HCT116 (cell line): ENCODE measurements around the gene NEDD4L. TPM values are rescaled to one million over a fixed set of nuclear protein-coding genes. Genes with fewer than 3 reads are reported as not detected.

Experiments
- ATAC-seq: fragments of 200-7000 bp; cut with Tn5 transposase; 2 replicates; pipeline ENCODE4 v1.9.1; 2020; ENCODE audit warnings: mild to moderate bottlenecking, moderate library complexity
- BruUV-seq: library from RNA; stranded (reverse); fragments of 400-500 nt; replicated peaks from 2 replicates; lab custom pipeline; 2021; lab: Mats Ljungman, UMichigan
- CTCF ChIA-PET: fragments of 300-600 bp; sonication (Branson Sonifier 250); formaldehyde crosslinking; loops from one replicate; lab custom pipeline; 2021; ENCODE audit warnings: antibody characterized with exemption; lab: Charles Lee
- POLR2A ChIA-PET: fragments of 300-600, 350-600 bp; sonication (Branson Sonifier 250); formaldehyde crosslinking; loops from one replicate; lab custom pipeline; 2021; ENCODE audit warnings: antibody characterized with exemption; lab: Charles Lee
- RAD21 ChIA-PET, 2 experiments: fragments of 300-600 bp; sonication (Branson Sonifier 250); formaldehyde crosslinking; loops; one replicate each; lab custom pipeline; 2023; ENCODE audit warnings: low total read pairs in 2 of 2; ENCODE audit not compliant: uncharacterized antibody in 2 of 2, unreplicated experiment in 2 of 2, low non-redundant PET in 1 of 2; lab: Charles Lee
- DNase-seq: peaks from one replicate; pipeline ENCODE4 v3.0.0-alpha.2; 2010; ENCODE audit warnings: low read depth, low spot score
- H2AFZ ChIP-seq: fragments of 200-600 bp; shearing (Covaris generic), sonication (generic); 2 replicates; pipeline ENCODE4 v1.6.1; 2017; ENCODE audit warnings: low read depth, mixed run types, mixed read lengths, antibody characterized with exemption, low read length; ENCODE audit not compliant: poor library complexity, severe bottlenecking
- H3K27ac ChIP-seq: 2 replicates; pipeline ENCODE4 v1.5.1; 2012; ENCODE audit warnings: low read depth, low read length
- H3K27me3 ChIP-seq: fragments of 200-600 bp; sonication (generic); 2 replicates; pipeline ENCODE4 v1.6.1; 2016; ENCODE audit warnings: mixed run types, low read length, mixed read lengths; ENCODE audit not compliant: insufficient read depth
- H3K36me3 ChIP-seq, 2 experiments: fragments of 200-500 bp in 1 of 2; fragments of 200-600 bp in 1 of 2; sonication (Bioruptor generic) in 1 of 2; sonication (generic) in 1 of 2; 2 replicates each; pipeline versions ENCODE4 v1.5.1 to v1.6.1; 2014 to 2016; ENCODE audit warnings: low read length in 2 of 2, inconsistent platforms in 1 of 2, mixed read lengths in 1 of 2, mixed run types in 1 of 2; ENCODE audit not compliant: insufficient read depth in 2 of 2, control insufficient read depth in 1 of 2
- H3K4me1 ChIP-seq, 2 experiments: fragments of 200-600 bp in 1 of 2; sonication (generic) in 1 of 2; 2 replicates each; pipeline versions ENCODE4 v1.5.1 to v1.6.1; 2012 to 2017; ENCODE audit warnings: low read length in 2 of 2, inconsistent platforms in 1 of 2, mild to moderate bottlenecking in 1 of 2, mixed read lengths in 1 of 2, mixed run types in 1 of 2, moderate library complexity in 1 of 2; ENCODE audit not compliant: insufficient read depth in 2 of 2, control insufficient read depth in 1 of 2
- H3K4me2 ChIP-seq: fragments of 200-600 bp; sonication (generic); 2 replicates; pipeline ENCODE4 v1.6.1; 2017; ENCODE audit warnings: mixed run types, low read length, mixed read lengths
- H3K4me3 ChIP-seq, 2 experiments: fragments of 200-600 bp in 1 of 2; sonication (generic) in 1 of 2; replicated peaks in 1 of 2; 2 replicates each; pipeline ENCODE4 v1.5.1; 2011 to 2016; ENCODE audit warnings: low read length in 2 of 2, control low read depth in 1 of 2, low read depth in 1 of 2, mild to moderate bottlenecking in 1 of 2, mixed read lengths in 1 of 2, mixed run types in 1 of 2
- H3K79me2 ChIP-seq: fragments of 200-600 bp; sonication (generic); 2 replicates; pipeline ENCODE4 v1.6.1; 2017; ENCODE audit warnings: mild to moderate bottlenecking, mixed run types, low read length, moderate library complexity, mixed read lengths; ENCODE audit not compliant: insufficient read depth
- H3K9ac ChIP-seq: fragments of 200-600 bp; sonication (generic); 2 replicates; pipeline ENCODE4 v1.6.1; 2016; ENCODE audit warnings: low read length, mixed read lengths
- H3K9me2 ChIP-seq: fragments of 200-600 bp; sonication (generic), shearing (Covaris generic); 2 replicates; pipeline ENCODE4 v1.6.1; 2017; ENCODE audit warnings: mixed run types, mild to moderate bottlenecking, moderate library complexity; ENCODE audit not compliant: insufficient read depth
- H3K9me3 ChIP-seq, 2 experiments: fragments of 200-500 bp in 1 of 2; fragments of 200-600 bp in 1 of 2; sonication (Bioruptor generic) in 1 of 2; sonication (generic) in 1 of 2; 2 replicates each; pipeline ENCODE4 v1.6.1; 2014 to 2017; ENCODE audit warnings: low read length in 2 of 2, mixed read lengths in 2 of 2, inconsistent platforms in 1 of 2, low read depth in 1 of 2, mild to moderate bottlenecking in 1 of 2, mixed run types in 1 of 2, moderate library complexity in 1 of 2; ENCODE audit not compliant: control insufficient read depth in 1 of 2, insufficient read depth in 1 of 2
- H4K20me1 ChIP-seq: fragments of 200-600 bp; sonication (generic), shearing (Covaris generic); 2 replicates; pipeline ENCODE4 v1.6.1; 2017; ENCODE audit warnings: mixed run types, mild to moderate bottlenecking, moderate library complexity; ENCODE audit not compliant: insufficient read depth
- ATF3 ChIP-seq: IDR thresholded peaks from 2 replicates; pipeline ENCODE4 v1.6.1; 2012
- CBX3 ChIP-seq: IDR thresholded peaks from 2 replicates; pipeline ENCODE4 v1.6.1; 2012; ENCODE audit warnings: low read depth
- EGR1 ChIP-seq: IDR thresholded peaks from 2 replicates; pipeline ENCODE4 v1.6.1; 2012; ENCODE audit warnings: low read depth
- ELF1 ChIP-seq: IDR thresholded peaks from 2 replicates; pipeline ENCODE4 v1.6.1; 2012; ENCODE audit warnings: low read depth, borderline replicate concordance
- EZH2 ChIP-seq: fragments of 200-600 bp; sonication (generic); IDR thresholded peaks from 2 replicates; pipeline ENCODE4 v1.6.1; 2017; ENCODE audit warnings: antibody characterized with exemption, mixed run types
- FOSL1 ChIP-seq: IDR thresholded peaks from 2 replicates; pipeline ENCODE4 v1.6.1; 2012; ENCODE audit warnings: low read depth
- POLR2A ChIP-seq: IDR thresholded peaks from 2 replicates; pipeline ENCODE4 v1.7.0; 2011; ENCODE audit warnings: borderline replicate concordance; ENCODE audit not compliant: insufficient read depth, insufficient read length; ENCODE audit errors: extremely low read depth
- SRF ChIP-seq: IDR thresholded peaks from 2 replicates; pipeline ENCODE4 v1.6.1; 2012; ENCODE audit warnings: low read depth
- YY1 ChIP-seq: IDR thresholded peaks from 2 replicates; pipeline ENCODE4 v1.6.1; 2011; ENCODE audit warnings: low read length, low read depth, moderate library complexity, mild to moderate bottlenecking; ENCODE audit not compliant: insufficient replicate concordance; ENCODE audit errors: extremely low read depth
- ZBTB33 ChIP-seq: IDR thresholded peaks from 2 replicates; pipeline ENCODE4 v1.6.1; 2011; ENCODE audit warnings: mild to moderate bottlenecking, low read length, moderate library complexity; ENCODE audit not compliant: insufficient replicate concordance; ENCODE audit errors: extremely low read depth
- ZNF274 ChIP-seq: fragments of 200-500 bp; sonication (Bioruptor generic); IDR thresholded peaks from 2 replicates; pipeline ENCODE4 v1.6.1; 2014; ENCODE audit warnings: mild to moderate bottlenecking, low read depth, low read length, inconsistent platforms
- intact Hi-C: fragments of 100-400 bp; cut with micrococcal nuclease; formaldehyde crosslinking; loops from 2 replicates; pipeline ENCODE4 v1.10.0; 2022
- total RNA-seq: library from RNA; stranded (reverse); gene quantifications from one replicate; pipeline ENCODE4 v1.2.1, GENCODE V29; 2021; ENCODE audit not compliant: unreplicated experiment
- TF ChIP-seq, protein P1 (sequence below): IDR thresholded peaks from 2 replicates; pipeline ENCODE4 v1.6.1; 2012

NEDD4L gene
- total RNA-seq, 1 experiment from 2014 or later: 41.5 TPM

DNA sequence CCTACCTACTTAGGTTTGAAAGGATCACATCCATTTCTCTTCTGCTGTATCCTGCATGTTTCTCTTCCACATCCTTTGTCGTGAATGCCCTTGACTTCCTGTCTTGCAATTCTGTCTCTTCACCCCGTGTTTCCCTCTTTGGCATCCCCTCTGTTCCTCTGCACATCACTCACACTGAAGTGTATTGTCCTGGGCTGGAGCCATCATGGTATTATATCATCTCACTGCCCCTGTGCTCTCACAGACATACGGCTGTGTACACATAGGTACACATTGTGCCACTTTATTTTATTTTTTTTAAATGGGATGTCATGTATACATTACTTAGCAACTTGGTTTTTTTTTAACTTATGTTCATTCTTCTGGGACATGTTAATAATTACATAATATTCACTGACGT, 293.3 kb downstream of the NEDD4L start:
- no peak overlapping the region for H3K9ac ChIP-seq
- no peaks in the 10 kb centered on the region for H3K79me2 ChIP-seq
- CTCF ChIA-PET: no interaction called here
- intact Hi-C loops: no loop called here
- TF ChIP-seq SRF (no peak), ATF3 (no peak), POLR2A (no peak), EZH2 (no peak), FOSL1 (no peak), ELF1 (no peak)
- TF ChIP-seq, protein P1, sequence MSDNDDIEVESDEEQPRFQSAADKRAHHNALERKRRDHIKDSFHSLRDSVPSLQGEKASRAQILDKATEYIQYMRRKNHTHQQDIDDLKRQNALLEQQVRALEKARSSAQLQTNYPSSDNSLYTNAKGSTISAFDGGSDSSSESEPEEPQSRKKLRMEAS: no peak
- no peaks in the 10 kb centered on the region for H3K4me1 ChIP-seq
- H3K4me2 ChIP-seq: no peak overlapping the region
- DNase-seq (no peak), ATAC-seq (no peak)
- no peaks in the 10 kb centered on the region for H3K27me3 ChIP-seq
- RAD21 ChIA-PET: no interaction called here
- H2AFZ ChIP-seq: no peak overlapping the region
- H3K4me3 ChIP-seq: no peak overlapping the region
- no peak overlapping the region for H3K27ac ChIP-seq
- H3K9me3 ChIP-seq: no peaks in the 10 kb centered on the region
- POLR2A ChIA-PET: no interaction called here
- BruUV-seq: no TSS peak
- H3K9me2 ChIP-seq: no peaks in the 10 kb centered on the region
- H3K36me3 ChIP-seq: no peaks in the 10 kb centered on the region; a peak in 1 of 4 replicates
- H4K20me1 ChIP-seq: no peaks in the 10 kb centered on the region

DNA sequence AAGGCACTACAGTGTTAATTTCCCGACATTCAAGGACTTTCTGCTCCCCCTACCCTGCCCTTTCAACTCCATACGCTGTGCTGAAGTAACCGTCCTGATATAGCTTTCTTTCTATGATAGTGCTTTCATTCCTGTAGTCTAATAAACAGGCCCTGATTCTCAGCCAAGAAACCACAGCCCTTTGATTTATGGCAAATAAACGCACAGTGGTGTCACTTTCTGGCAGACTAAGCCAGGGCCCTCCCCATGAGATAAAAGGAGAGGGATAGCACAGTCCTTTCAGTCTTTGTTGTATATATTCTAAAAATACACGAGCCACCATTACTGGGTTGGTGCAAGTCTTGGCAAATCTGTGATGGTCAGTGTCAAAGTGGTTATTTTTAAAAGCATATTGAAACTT, 293.7 kb downstream of the NEDD4L start:
- TF ChIP-seq ZBTB33: no peak
- no peak for TF ChIP-seq CBX3
- TF ChIP-seq ZNF274: no peak
- TF ChIP-seq ATF3: no peak
- TF ChIP-seq YY1: no peak
- TF ChIP-seq EGR1: no peak
- no peak for TF ChIP-seq EZH2
- no peaks in the 10 kb centered on the region for H3K27me3 ChIP-seq
- H3K27ac ChIP-seq: no peak overlapping the region
- RAD21 ChIA-PET: no interaction called here
- no peaks in the 10 kb centered on the region for H3K79me2 ChIP-seq
- H3K4me1 ChIP-seq: no peaks in the 10 kb centered on the region
- H4K20me1 ChIP-seq: no peaks in the 10 kb centered on the region
- ATAC-seq (no peak), DNase-seq (no peak)
- no TSS peak for BruUV-seq
- no peak overlapping the region for H3K4me2 ChIP-seq
- POLR2A ChIA-PET: no interaction called here
- no peaks in the 10 kb centered on the region for H3K9me3 ChIP-seq
- intact Hi-C loops: no loop called here
- H3K9me2 ChIP-seq: no peaks in the 10 kb centered on the region
- H3K36me3 ChIP-seq: no peaks in the 10 kb centered on the region; a peak in 1 of 4 replicates
- H3K4me3 ChIP-seq: no peak overlapping the region
- no peak overlapping the region for H3K9ac ChIP-seq
- H2AFZ ChIP-seq: no peak overlapping the region
- CTCF ChIA-PET: no interaction called here
